ENCODE measurements around the gene LCLAT1.

LCLAT1 gene

DNA sequence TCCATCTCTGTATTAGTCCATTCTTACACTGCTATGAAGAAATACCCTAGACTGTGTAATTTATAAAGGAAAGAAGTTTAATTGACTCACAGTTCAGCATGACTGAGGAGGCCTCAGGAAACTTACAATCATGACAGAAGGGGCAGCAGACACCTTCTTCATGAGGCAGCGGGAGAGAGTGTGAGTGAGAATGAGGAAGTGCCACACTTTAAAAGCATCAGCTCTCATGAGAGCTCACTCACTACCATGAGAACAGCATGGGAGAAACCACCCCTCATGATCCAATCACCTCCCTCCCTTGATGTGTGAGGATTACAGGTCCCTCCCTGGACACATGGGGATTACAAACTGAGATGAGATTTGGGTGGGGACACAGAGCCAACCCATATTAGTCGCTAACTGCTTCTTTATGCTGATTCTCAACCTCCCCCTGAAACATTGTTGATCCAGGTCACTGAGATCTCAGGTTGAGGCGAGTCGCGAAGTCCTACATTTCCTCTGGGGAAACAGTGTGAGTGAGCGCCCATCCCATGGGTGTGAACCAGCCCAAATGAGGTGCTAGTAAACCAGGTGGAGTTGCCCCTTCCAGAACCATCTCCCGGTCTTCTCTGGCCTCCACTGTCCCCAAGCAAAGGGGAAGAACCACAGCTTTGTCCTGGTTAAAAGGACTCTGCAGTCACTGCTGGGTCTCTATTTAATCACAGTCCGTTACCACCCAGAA is 236.3 kb downstream of the LCLAT1 start:
- no peak overlapping the region for H3K4me3 ChIP-seq (ENCODE audit: low read length in 2 of 2)
- no peaks in the 10 kb centered on the region for H3K9me3 ChIP-seq (ENCODE audit: control insufficient read depth in 2 of 2, low read length in 2 of 2)
- H3K27ac ChIP-seq (ENCODE audit: low read depth in 2 of 2, low read length in 2 of 2): no peak overlapping the region
- no peaks in the 10 kb centered on the region for H3K27me3 ChIP-seq (ENCODE audit: control insufficient read depth in 2 of 2, insufficient read depth in 2 of 2, low read length in 2 of 2)
- H3K9ac ChIP-seq (ENCODE audit: low read depth in 1 of 2, low read length in 2 of 2): no peak overlapping the region
- H3K36me3 ChIP-seq (ENCODE audit: control insufficient read depth in 2 of 2, insufficient read depth in 2 of 2, low read length in 2 of 2): no peaks in the 10 kb centered on the region
- H3K4me1 ChIP-seq (ENCODE audit: control insufficient read depth in 2 of 2, insufficient read depth in 2 of 2, low read length in 2 of 2): no peaks in the 10 kb centered on the region

DNA sequence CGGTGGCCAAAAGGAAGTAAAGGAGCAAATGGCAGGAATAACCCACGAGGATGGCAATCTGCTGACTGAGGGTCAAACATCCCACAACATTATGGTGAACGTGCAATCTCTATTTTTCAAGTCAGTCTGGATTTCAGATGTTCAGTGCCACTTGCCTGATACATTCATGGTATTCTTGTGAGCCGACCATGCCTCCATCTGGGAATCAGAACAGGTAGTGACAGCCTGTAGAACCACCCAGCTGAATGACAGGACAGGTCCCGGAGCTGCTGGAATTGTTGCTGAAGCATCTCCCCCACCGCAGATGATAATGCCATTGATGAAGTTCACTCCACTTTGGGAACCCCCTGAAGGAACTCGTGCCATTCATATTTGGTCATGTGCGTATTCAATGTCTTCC is 237.0 kb downstream of the LCLAT1 start:
- no peaks in the 10 kb centered on the region for H3K27me3 ChIP-seq (ENCODE audit: control insufficient read depth in 2 of 2, insufficient read depth in 2 of 2, low read length in 2 of 2)
- H3K36me3 ChIP-seq (ENCODE audit: control insufficient read depth in 2 of 2, insufficient read depth in 2 of 2, low read length in 2 of 2): no peaks in the 10 kb centered on the region
- no peaks in the 10 kb centered on the region for H3K9me3 ChIP-seq (ENCODE audit: control insufficient read depth in 2 of 2, low read length in 2 of 2)
- H3K27ac ChIP-seq (ENCODE audit: low read depth in 2 of 2, low read length in 2 of 2): no peak overlapping the region
- no peak overlapping the region for H3K4me3 ChIP-seq (ENCODE audit: low read length in 2 of 2)
- H3K4me1 ChIP-seq (ENCODE audit: control insufficient read depth in 2 of 2, insufficient read depth in 2 of 2, low read length in 2 of 2): no peaks in the 10 kb centered on the region
- H3K9ac ChIP-seq (ENCODE audit: low read depth in 1 of 2, low read length in 2 of 2): no peak overlapping the region

DNA sequence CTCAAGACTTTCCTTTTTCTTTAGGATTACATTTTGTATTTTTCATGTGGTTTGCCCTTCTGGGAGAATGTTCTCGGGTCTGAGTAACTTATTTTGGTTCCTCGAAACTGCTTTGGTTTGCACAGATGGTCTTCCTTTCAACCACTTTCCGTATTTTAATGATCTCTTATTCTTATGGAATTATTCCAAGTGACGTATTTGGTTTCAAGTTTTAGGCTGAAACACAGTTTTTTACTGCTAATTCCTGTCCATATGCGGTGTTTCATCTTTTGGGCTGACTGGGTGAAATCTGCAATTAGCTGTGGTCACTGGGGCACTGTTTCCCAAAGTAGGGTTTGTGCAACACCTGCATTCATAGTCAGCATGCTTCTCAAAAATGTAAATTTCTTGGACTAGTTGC is 237.5 kb downstream of the LCLAT1 start:
- H3K4me3 ChIP-seq (ENCODE audit: low read length in 2 of 2): no peak overlapping the region
- H3K4me1 ChIP-seq (ENCODE audit: control insufficient read depth in 2 of 2, insufficient read depth in 2 of 2, low read length in 2 of 2): no peaks in the 10 kb centered on the region
- no peak overlapping the region for H3K27ac ChIP-seq (ENCODE audit: low read depth in 2 of 2, low read length in 2 of 2)
- no peaks in the 10 kb centered on the region for H3K9me3 ChIP-seq (ENCODE audit: control insufficient read depth in 2 of 2, low read length in 2 of 2)
- no peaks in the 10 kb centered on the region for H3K27me3 ChIP-seq (ENCODE audit: control insufficient read depth in 2 of 2, insufficient read depth in 2 of 2, low read length in 2 of 2)
- no peak overlapping the region for H3K9ac ChIP-seq (ENCODE audit: low read depth in 1 of 2, low read length in 2 of 2)
- H3K36me3 ChIP-seq (ENCODE audit: control insufficient read depth in 2 of 2, insufficient read depth in 2 of 2, low read length in 2 of 2): no peaks in the 10 kb centered on the region

DNA sequence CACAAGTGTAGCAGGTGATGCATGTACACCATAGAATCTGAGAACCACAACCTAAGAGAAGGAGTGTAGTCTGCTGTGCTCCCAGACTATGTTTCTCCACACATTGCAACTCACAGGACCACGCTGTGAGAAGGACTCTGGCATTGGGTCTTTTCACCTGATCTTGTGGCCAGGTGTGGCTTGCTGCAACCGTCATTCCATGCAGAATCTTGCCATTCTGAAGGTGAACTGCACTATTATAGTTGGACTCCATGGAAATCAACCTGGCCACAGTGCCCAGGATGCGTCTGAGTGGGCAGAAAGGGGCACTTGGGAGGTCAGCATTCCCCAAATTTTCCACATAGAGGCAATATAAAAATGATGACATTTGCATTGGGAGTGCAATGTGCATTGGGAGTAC is 237.9 kb downstream of the LCLAT1 start:
- no peaks in the 10 kb centered on the region for H3K36me3 ChIP-seq (ENCODE audit: control insufficient read depth in 2 of 2, insufficient read depth in 2 of 2, low read length in 2 of 2)
- H3K27me3 ChIP-seq (ENCODE audit: control insufficient read depth in 2 of 2, insufficient read depth in 2 of 2, low read length in 2 of 2): no peaks in the 10 kb centered on the region
- H3K4me1 ChIP-seq (ENCODE audit: control insufficient read depth in 2 of 2, insufficient read depth in 2 of 2, low read length in 2 of 2): no peaks in the 10 kb centered on the region
- no peak overlapping the region for H3K4me3 ChIP-seq (ENCODE audit: low read length in 2 of 2)
- no peak overlapping the region for H3K27ac ChIP-seq (ENCODE audit: low read depth in 2 of 2, low read length in 2 of 2)
- H3K9ac ChIP-seq (ENCODE audit: low read depth in 1 of 2, low read length in 2 of 2): no peak overlapping the region
- no peaks in the 10 kb centered on the region for H3K9me3 ChIP-seq (ENCODE audit: control insufficient read depth in 2 of 2, low read length in 2 of 2)

DNA sequence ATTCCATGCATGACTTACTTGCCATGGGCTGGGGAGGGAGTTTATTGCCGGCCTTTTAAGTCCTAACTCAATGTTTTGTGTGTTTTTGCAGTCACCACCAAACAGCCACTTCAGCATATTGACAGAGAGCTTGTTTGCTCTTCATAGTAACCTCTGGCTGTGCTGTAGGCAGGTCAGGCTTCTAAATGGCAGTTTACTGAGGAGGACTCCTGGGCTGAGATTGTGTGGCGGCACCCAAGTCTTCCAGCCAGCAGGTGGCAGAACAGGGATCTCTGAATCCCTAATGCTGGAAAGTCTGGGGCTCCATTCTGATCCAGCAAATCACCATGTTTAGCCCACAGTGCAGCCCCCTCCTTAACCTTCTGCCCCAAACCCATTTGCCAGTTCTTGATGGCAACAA is 239.0 kb downstream of the LCLAT1 start:
- H3K4me1 ChIP-seq (ENCODE audit: control insufficient read depth in 2 of 2, insufficient read depth in 2 of 2, low read length in 2 of 2): no peaks in the 10 kb centered on the region
- H3K4me3 ChIP-seq (ENCODE audit: low read length in 2 of 2): no peak overlapping the region
- no peaks in the 10 kb centered on the region for H3K27me3 ChIP-seq (ENCODE audit: control insufficient read depth in 2 of 2, insufficient read depth in 2 of 2, low read length in 2 of 2)
- H3K27ac ChIP-seq (ENCODE audit: low read depth in 2 of 2, low read length in 2 of 2): no peak overlapping the region
- no peak overlapping the region for H3K9ac ChIP-seq (ENCODE audit: low read depth in 1 of 2, low read length in 2 of 2)
- H3K36me3 ChIP-seq (ENCODE audit: control insufficient read depth in 2 of 2, insufficient read depth in 2 of 2, low read length in 2 of 2): no peaks in the 10 kb centered on the region
- no peaks in the 10 kb centered on the region for H3K9me3 ChIP-seq (ENCODE audit: control insufficient read depth in 2 of 2, low read length in 2 of 2)

DNA sequence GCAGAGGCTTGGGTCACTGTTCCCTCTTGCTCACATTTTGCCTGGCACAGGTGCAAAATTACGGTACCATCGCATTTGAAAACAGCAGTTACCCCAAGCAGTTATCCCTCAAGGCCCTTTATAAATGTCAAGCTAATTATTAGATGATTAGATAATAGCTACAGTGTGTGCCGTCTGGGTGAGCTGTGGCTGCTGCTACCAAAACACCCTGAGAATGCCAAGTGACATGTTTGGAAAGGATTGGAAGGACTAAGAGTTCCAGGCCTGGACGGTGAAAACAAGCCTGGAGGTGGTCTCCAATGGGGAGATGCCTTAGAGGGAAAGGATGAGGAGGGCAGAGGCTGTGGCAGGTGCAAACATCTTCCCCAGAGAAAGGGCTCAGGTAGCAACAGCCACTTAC is 239.6 kb downstream of the LCLAT1 start:
- Histone ChIP-seq H3K9me3 (ENCODE audit: control insufficient read depth in 2 of 2, low read length in 2 of 2) (no peaks in the 10 kb centered on the region), H3K36me3 (ENCODE audit: control insufficient read depth in 2 of 2, insufficient read depth in 2 of 2, low read length in 2 of 2) (no peaks in the 10 kb centered on the region), H3K27ac (ENCODE audit: low read depth in 2 of 2, low read length in 2 of 2) (no peak overlapping the region), H3K9ac (ENCODE audit: low read depth in 1 of 2, low read length in 2 of 2) (no peak overlapping the region), H3K4me1 (ENCODE audit: control insufficient read depth in 2 of 2, insufficient read depth in 2 of 2, low read length in 2 of 2) (no peaks in the 10 kb centered on the region), H3K27me3 (ENCODE audit: control insufficient read depth in 2 of 2, insufficient read depth in 2 of 2, low read length in 2 of 2) (no peaks in the 10 kb centered on the region), H3K4me3 (ENCODE audit: low read length in 2 of 2) (no peak overlapping the region)

GRCh38 chr2:30688956-30689401 is 241.9 kb downstream of the LCLAT1 start:
- no peaks in the 10 kb centered on the region for H3K36me3 ChIP-seq (ENCODE audit: control insufficient read depth in 2 of 2, insufficient read depth in 2 of 2, low read length in 2 of 2)
- no peaks in the 10 kb centered on the region for H3K27me3 ChIP-seq (ENCODE audit: control insufficient read depth in 2 of 2, insufficient read depth in 2 of 2, low read length in 2 of 2)
- H3K9ac ChIP-seq (ENCODE audit: low read depth in 1 of 2, low read length in 2 of 2): no peak overlapping the region
- H3K27ac ChIP-seq (ENCODE audit: low read depth in 2 of 2, low read length in 2 of 2): no peak overlapping the region
- H3K9me3 ChIP-seq (ENCODE audit: control insufficient read depth in 2 of 2, low read length in 2 of 2): no peaks in the 10 kb centered on the region
- H3K4me1 ChIP-seq (ENCODE audit: control insufficient read depth in 2 of 2, insufficient read depth in 2 of 2, low read length in 2 of 2): no peaks in the 10 kb centered on the region
- no peak overlapping the region for H3K4me3 ChIP-seq (ENCODE audit: low read length in 2 of 2)

- Histone ChIP-seq H3K36me3 (ENCODE audit: control insufficient read depth in 2 of 2, insufficient read depth in 2 of 2, low read length in 2 of 2) (no peaks in the 10 kb centered on the region), H3K4me1 (ENCODE audit: control insufficient read depth in 2 of 2, insufficient read depth in 2 of 2, low read length in 2 of 2) (no peaks in the 10 kb centered on the region), H3K27me3 (ENCODE audit: control insufficient read depth in 2 of 2, insufficient read depth in 2 of 2, low read length in 2 of 2) (no peaks in the 10 kb centered on the region), H3K4me3 (ENCODE audit: low read length in 2 of 2) (no peak overlapping the region), H3K27ac (ENCODE audit: low read depth in 2 of 2, low read length in 2 of 2) (no peak overlapping the region), H3K9me3 (ENCODE audit: control insufficient read depth in 2 of 2, low read length in 2 of 2) (no peaks in the 10 kb centered on the region), H3K9ac (ENCODE audit: low read depth in 1 of 2, low read length in 2 of 2) (no peak overlapping the region)
Measured at GRCh38 chr2:30689496-30690125, 242.6 kb downstream of the LCLAT1 start.

DNA sequence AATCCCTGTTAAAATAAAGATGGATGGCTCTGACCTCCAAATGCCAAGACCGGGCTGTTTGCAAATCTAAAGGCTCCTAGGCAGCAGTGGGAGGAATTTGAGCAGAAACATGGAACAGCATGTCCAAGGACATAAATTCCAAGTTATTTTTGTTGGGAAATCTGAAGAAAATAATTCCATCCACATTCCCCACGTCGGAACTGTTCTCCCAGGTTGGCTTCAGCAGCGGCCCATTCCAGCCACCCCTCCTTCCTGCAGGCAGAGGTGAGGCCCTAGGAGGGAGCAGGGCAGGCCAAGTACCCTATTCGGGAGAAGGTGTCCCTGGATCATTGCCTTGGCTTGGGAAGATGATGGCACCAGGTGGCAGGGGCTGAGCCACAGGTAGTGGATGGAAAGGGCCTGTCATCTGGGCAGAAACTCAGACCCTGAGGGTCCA is 243.1 kb downstream of the LCLAT1 start:
- Histone ChIP-seq H3K4me3 (ENCODE audit: low read length in 2 of 2) (no peak overlapping the region), H3K4me1 (ENCODE audit: control insufficient read depth in 2 of 2, insufficient read depth in 2 of 2, low read length in 2 of 2) (no peaks in the 10 kb centered on the region), H3K9ac (ENCODE audit: low read depth in 1 of 2, low read length in 2 of 2) (no peak overlapping the region), H3K27ac (ENCODE audit: low read depth in 2 of 2, low read length in 2 of 2) (no peak overlapping the region), H3K36me3 (ENCODE audit: control insufficient read depth in 2 of 2, insufficient read depth in 2 of 2, low read length in 2 of 2) (no peaks in the 10 kb centered on the region), H3K9me3 (ENCODE audit: control insufficient read depth in 2 of 2, low read length in 2 of 2) (no peaks in the 10 kb centered on the region), H3K27me3 (ENCODE audit: control insufficient read depth in 2 of 2, insufficient read depth in 2 of 2, low read length in 2 of 2) (no peaks in the 10 kb centered on the region)

GRCh38 chr2:30691091-30691947 is 244.3 kb downstream of the LCLAT1 start:
- no peak overlapping the region for H3K4me3 ChIP-seq (ENCODE audit: low read length in 2 of 2)
- no peak overlapping the region for H3K27ac ChIP-seq (ENCODE audit: low read depth in 2 of 2, low read length in 2 of 2)
- no peaks in the 10 kb centered on the region for H3K36me3 ChIP-seq (ENCODE audit: control insufficient read depth in 2 of 2, insufficient read depth in 2 of 2, low read length in 2 of 2)
- no peak overlapping the region for H3K9ac ChIP-seq (ENCODE audit: low read depth in 1 of 2, low read length in 2 of 2)
- H3K4me1 ChIP-seq (ENCODE audit: control insufficient read depth in 2 of 2, insufficient read depth in 2 of 2, low read length in 2 of 2): no peaks in the 10 kb centered on the region
- H3K27me3 ChIP-seq (ENCODE audit: control insufficient read depth in 2 of 2, insufficient read depth in 2 of 2, low read length in 2 of 2): no peaks in the 10 kb centered on the region
- no peaks in the 10 kb centered on the region for H3K9me3 ChIP-seq (ENCODE audit: control insufficient read depth in 2 of 2, low read length in 2 of 2)
